ENCODE data around the gene MYH11.

DNA sequence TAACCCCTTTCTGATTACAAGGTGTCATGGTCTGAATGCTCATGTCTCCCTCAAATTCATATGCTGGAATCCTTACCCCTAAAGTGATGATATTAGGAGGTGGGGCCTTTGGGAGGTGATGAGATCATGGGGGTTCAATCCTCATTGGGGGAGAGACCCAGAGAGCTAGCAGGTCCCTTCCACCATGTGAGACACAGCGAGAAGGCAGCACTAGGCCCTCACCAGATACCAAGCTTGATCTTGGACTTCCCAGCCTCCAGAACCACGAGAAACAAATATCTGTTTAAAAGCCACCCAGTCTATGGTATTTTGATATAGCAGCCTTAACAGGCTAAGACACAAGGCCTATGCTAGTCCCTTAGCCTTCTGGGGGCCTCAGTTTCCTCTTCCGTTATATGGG lies 45.9 kb downstream of the MYH11 start:
- TF ChIP-seq, protein P1, sequence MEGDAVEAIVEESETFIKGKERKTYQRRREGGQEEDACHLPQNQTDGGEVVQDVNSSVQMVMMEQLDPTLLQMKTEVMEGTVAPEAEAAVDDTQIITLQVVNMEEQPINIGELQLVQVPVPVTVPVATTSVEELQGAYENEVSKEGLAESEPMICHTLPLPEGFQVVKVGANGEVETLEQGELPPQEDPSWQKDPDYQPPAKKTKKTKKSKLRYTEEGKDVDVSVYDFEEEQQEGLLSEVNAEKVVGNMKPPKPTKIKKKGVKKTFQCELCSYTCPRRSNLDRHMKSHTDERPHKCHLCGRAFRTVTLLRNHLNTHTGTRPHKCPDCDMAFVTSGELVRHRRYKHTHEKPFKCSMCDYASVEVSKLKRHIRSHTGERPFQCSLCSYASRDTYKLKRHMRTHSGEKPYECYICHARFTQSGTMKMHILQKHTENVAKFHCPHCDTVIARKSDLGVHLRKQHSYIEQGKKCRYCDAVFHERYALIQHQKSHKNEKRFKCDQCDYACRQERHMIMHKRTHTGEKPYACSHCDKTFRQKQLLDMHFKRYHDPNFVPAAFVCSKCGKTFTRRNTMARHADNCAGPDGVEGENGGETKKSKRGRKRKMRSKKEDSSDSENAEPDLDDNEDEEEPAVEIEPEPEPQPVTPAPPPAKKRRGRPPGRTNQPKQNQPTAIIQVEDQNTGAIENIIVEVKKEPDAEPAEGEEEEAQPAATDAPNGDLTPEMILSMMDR (conservative IDR thresholded peaks at IDR 0.05; ENCODE audit: low read length): no peak
- no peak for TF ChIP-seq EZH2phosphoT487 (IDR thresholded peaks at IDR 0.05; ENCODE audit: borderline replicate concordance)

All from Loucy (cell line).